Activated CD4-positive, alpha-beta T cell treated with anti-CD3 and anti-CD28 coated beads, Interleukin-2, amount 50 U/mL, for 16 hours (primary cell): ENCODE measurements around the gene PTCD1.
"Not testable (repeated sequence)": the region's sequence is repeated elsewhere in the genome, so short reads cannot be mapped to it uniquely, and the experiment has no call there.

ENCODE experiments used
- DNase-seq: peaks from one replicate; pipeline ENCODE4 v3.0.0-alpha.2; 2020

Gene PTCD1

GRCh38 chr7:99406557-99406956 lies 32.0 kb downstream of the PTCD1 start:
- DNase-seq: no peak

GRCh38 chr7:99404977-99405320 lies 33.6 kb downstream of the PTCD1 start:
- DNase-seq: no peak

GRCh38 chr7:99404235-99404976 lies 34.2 kb downstream of the PTCD1 start:
- DNase-seq: no peak

- DNase-seq: no peak
Measured at GRCh38 chr7:99403764-99404163, 34.8 kb downstream of the PTCD1 start.

GRCh38 chr7:99402854-99403253 lies 35.7 kb downstream of the PTCD1 start:
- no peak for DNase-seq

GRCh38 chr7:99399597-99399996 lies 39.0 kb downstream of the PTCD1 start:
- DNase-seq: no peak

GRCh38 chr7:99398891-99399445 lies 39.6 kb downstream of the PTCD1 start:
- no peak for DNase-seq

- DNase-seq: no peak
Measured at GRCh38 chr7:99397297-99397983, 41.2 kb downstream of the PTCD1 start.

- no peak for DNase-seq
Measured at GRCh38 chr7:99396418-99397296, 41.9 kb downstream of the PTCD1 start.

- DNase-seq: no peak
Measured at GRCh38 chr7:99395616-99396327, 42.8 kb downstream of the PTCD1 start.

GRCh38 chr7:99394188-99394502 lies 44.5 kb downstream of the PTCD1 start:
- DNase-seq: no peak

- DNase-seq: no peak
Measured at GRCh38 chr7:99393355-99394187, 45.0 kb downstream of the PTCD1 start.

GRCh38 chr7:99392659-99393354 lies 45.8 kb downstream of the PTCD1 start:
- DNase-seq: peak; percentile 82

GRCh38 chr7:99392046-99392445 lies 46.6 kb downstream of the PTCD1 start:
- no peak for DNase-seq

GRCh38 chr7:99390941-99391602 lies 47.5 kb downstream of the PTCD1 start:
- no peak for DNase-seq

GRCh38 chr7:99389772-99390171 lies 48.8 kb downstream of the PTCD1 start:
- no peak for DNase-seq

- DNase-seq: no peak
Measured at GRCh38 chr7:99387912-99388311, 50.7 kb downstream of the PTCD1 start.

- DNase-seq: not testable (repeated sequence)
Measured at GRCh38 chr7:99387239-99387635, 51.4 kb downstream of the PTCD1 start.

GRCh38 chr7:99386584-99387238 lies 51.9 kb downstream of the PTCD1 start:
- no peak for DNase-seq

- DNase-seq: no peak
Measured at GRCh38 chr7:99385564-99385963, 53.0 kb downstream of the PTCD1 start.
